Pulmonary artery endothelial cell (primary cell): Measurements from ENCODE around the gene EMP1. TPM values are rescaled to one million over a fixed set of nuclear protein-coding genes. Genes with fewer than 3 reads are reported as not detected.
"Not testable (repeated sequence)": the region's sequence is repeated elsewhere in the genome, so short reads cannot be mapped to it uniquely, and the experiment has no call there.

Source experiments
- DNase-seq: peaks from one replicate; pipeline ENCODE4 v3.0.0-alpha.2; 2011; ENCODE audit warnings: low read depth, low spot score
- total RNA-seq: library from RNA; depleted of rRNA; stranded (reverse); fragments of >200 nt; gene quantifications from 2 replicates; pipeline ENCODE4 v1.2.3, GENCODE V29; 2014

EMP1 gene
- total RNA-seq, 1 donor from 2014 or later: 167 TPM

DNA sequence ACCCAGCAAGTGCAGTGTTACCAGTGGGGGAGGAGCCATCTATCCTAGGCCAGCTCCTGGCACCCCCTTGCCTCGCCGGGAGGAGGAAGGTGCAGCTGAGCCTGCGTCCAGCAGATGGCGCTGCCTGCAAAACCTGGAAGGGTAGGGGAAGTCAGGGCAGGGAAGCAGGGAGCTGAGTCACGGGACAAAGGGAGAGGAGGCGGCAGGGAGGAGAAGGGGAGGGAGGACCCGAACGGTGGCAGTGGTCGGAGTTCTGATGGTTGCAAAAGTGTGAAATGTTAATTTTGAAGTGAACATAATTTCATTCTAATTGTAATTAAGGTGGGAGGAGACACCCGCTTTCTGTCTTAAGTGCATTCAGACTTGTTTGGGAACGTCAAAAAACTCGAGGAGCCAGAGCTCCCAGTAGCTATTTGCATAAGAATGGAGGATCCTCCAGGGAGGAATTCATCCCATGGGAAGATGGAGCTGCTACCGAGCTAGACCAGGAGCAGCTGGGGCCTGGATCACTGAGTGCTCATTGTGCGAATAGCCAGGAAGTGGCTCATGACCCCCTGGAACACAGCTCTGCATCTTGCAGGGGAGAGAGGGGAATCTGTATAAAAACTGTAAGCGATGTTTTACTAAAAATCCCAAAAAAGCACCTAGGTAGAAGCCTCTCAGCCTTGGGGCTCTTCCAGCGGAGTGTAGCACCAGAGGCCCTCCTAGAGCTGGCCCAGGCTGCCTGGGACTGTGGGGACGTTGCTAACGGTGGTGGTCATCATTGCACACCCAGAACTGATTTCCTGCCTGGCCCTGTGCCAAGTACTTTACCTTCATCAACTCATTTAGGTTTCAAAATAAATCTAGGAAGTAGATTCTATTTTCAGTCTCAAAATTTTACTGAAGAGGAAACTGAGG, 59.5 kb downstream of the EMP1 start:
- DNase-seq: peak; percentile 79

DNA sequence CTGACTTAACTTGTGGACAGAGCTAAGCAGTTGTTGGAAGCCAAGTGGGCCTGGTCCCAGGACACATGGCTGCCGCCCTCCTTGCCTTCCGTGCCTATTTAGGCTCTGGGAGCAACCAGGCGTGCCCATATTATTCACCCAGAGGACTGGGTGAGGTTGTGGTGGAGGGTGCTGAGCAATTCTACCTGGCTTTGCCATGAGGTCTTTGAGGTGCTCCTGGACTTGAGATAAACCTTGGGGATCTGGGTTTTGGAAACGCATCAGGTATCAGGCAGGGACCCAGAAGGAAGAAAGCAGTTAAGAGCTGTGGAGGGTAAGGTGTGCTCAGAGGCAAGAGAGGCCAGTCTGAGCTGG, 60.1 kb downstream of the EMP1 start:
- DNase-seq: no peak

DNA sequence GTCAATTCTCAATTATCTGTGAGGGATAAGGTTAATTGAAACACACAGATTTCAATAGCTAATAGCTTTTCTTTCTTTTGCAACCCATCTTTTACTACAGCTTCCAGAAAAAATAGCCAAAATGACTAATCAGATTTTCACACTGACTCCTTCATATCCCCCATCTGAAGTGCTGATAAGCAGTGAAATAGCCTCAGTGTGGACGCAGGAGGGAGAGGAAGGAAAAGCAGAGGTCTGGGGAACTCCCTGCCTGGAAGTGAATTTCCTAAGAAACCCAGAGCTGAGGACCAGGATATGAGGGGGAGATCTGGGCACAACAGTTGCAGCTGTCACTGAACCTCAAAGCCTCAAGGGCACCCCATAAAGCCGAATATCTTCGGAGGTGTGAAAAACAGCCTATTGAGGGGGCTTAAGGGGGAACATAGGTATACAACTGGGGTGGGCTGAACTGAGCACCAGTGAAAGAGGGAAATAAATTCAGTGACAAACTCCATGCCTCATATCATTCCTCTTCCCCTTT, 60.9 kb downstream of the EMP1 start:
- DNase-seq: peak; percentile 39

DNA sequence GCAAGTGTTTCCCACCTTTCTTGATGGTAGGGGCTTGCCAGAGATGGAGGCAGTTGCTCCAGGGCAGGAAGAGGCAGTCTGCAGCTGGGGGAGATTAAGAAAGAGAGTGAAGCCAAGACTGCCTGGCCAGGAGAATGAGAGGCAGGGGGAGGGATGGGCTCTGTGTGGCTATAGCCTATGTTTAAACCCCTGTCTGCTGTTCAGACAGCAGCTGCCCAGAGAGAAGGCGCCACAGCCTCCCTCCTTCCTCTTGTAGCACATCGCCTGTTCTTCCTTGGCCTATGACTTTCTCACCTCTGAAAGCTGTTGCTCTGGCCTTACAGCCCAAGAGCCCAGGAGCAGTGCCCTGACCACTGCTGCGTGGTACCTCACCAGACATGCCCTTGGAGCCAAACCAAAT, 61.7 kb downstream of the EMP1 start:
- no peak for DNase-seq

DNA sequence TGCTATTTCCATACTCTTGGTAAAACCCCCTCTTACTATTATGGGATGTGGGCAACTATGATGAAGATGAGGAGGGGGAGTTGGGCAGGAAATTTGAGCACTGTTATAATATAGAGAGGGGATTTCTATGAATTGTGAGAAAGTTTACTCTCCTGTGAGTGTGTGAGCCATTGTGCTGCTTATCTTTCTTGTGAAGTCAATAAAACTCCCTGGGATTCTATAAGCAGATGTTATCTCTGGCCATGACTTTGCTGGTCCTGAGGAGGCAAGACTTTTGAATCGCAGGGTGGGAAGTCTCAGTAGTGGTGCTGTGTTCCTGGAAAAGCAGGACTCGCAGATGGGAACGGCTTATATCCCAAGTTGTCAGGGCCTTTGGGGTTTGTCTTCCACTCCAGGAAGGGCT, 62.2 kb downstream of the EMP1 start:
- no peak for DNase-seq

DNA sequence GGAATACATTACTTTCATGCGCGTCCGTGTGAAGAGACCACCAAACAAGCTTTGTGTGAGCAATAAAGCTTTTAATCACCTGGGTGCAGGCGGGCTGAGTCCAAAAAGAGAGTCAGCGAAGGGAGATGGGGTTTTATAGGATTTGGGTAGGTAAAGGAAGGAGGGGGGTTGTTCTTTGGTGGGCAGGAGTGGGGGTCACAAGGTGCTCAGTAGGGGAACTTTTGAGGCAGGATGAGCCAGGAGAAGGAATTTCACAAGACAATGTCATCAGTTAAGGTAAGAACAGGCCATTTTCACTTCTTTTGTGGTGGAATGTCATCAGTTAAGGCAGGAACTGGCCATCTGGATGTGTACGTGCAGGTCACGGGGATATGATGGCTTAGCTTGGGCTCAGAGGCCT, 63.1 kb downstream of the EMP1 start:
- DNase-seq: not testable (repeated sequence)

DNA sequence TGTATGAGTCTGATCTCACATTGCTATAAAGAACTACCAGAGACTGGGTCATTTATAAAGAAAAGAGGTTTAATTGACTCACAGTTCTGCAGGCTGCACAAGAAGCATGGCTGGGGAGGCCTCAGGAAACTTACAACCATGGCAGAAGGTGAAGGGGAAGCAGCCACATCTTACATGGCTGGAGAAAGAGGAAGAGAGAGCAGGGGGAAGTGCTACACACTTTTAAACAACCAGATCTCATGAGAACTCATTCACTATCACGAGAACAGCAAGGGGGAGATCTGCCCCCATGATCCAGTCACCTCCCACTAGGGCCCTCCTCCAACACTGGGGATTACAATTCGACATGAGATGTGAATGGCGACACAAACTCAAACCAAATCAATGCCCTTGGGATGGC, 71.3 kb downstream of the EMP1 start:
- DNase-seq: not testable (repeated sequence)

DNA sequence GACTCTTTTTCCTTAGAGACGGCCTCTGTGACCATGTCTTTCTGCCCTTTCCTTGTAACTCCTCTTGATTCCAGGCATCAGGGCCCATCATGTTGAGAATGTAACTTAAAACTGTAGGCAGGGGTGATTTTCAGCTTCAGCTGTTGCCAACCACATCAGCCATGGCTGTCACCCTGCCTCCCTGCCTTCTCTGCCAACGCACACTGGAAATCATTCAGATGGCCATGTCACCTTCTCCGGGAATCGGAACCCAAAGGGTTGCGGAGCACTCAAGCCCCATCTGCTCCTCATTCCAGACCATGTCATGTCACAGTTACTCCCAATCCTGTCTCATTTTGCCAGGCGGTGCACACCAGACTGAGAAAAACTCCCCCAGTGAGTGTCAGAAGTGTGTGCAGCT, 72.1 kb downstream of the EMP1 start:
- DNase-seq: no peak

Other genes with a start within 250 kb of the EMP1 start
- gene GPRC5D, start 244.6 kb upstream of the EMP1 start, total RNA-seq: 0.11 TPM in 1 of 2 replicates, not detected in the other
- 18.5 and 24.9 TPM in 2 replicates for gene HEBP1, start 196.5 kb upstream of the EMP1 start, total RNA-seq
- 6.9 and 12.8 TPM in 2 replicates for gene FAM234B, start 152.3 kb upstream of the EMP1 start, total RNA-seq
- gene GSG1, start 93.1 kb upstream of the EMP1 start, total RNA-seq: not detected in 2 replicates